DND-41 (cell line): Measurements from ENCODE around the gene ATP6V1B1.

Source experiments
- ATAC-seq: fragments of 200-7000 bp; cut with Tn5 transposase; 3 replicates; pipeline ENCODE4 v1.9.1; 2021; ENCODE audit warnings: low read depth; ENCODE audit not compliant: insufficient read depth
- DNase-seq: peaks from one replicate; pipeline ENCODE4 v3.0.0-alpha.2; 2020
- H2AFZ ChIP-seq: 2 replicates; pipeline ENCODE4 v1.6.0; 2012; ENCODE audit warnings: low read depth, low read length
- H3K27ac ChIP-seq: 2 replicates; pipeline ENCODE4 v1.5.1; 2012; ENCODE audit warnings: low read length, inconsistent platforms
- H3K27me3 ChIP-seq: fragments of 200-600 bp; sonication (generic); 2 replicates; pipeline ENCODE4 v1.6.0; 2012; ENCODE audit warnings: low read length, mild to moderate bottlenecking, inconsistent platforms; ENCODE audit not compliant: insufficient read depth, poor library complexity
- H3K36me3 ChIP-seq: 2 replicates; pipeline ENCODE4 v1.5.1; 2012; ENCODE audit warnings: low read length, inconsistent platforms; ENCODE audit not compliant: insufficient read depth
- H3K4me1 ChIP-seq: 2 replicates; pipeline ENCODE4 v1.5.1; 2012; ENCODE audit warnings: mild to moderate bottlenecking, low read length; ENCODE audit not compliant: insufficient read depth
- H3K4me2 ChIP-seq: 2 replicates; pipeline ENCODE4 v1.6.0; 2012; ENCODE audit warnings: mild to moderate bottlenecking, moderate library complexity, low read length, inconsistent platforms; ENCODE audit not compliant: insufficient read depth
- H3K4me3 ChIP-seq, 2 experiments: fragments of 200-600 bp in 1 of 2; shearing (Covaris generic) in 1 of 2; 2 replicates each; pipeline ENCODE4 v1.5.1; 2012 to 2016; ENCODE audit warnings: inconsistent platforms in 2 of 2, low read length in 2 of 2, mild to moderate bottlenecking in 2 of 2, low read depth in 1 of 2, moderate library complexity in 1 of 2
- H3K79me2 ChIP-seq: 2 replicates; pipeline ENCODE4 v1.6.0; 2012; ENCODE audit warnings: low read length, inconsistent platforms; ENCODE audit not compliant: insufficient read depth
- H3K9ac ChIP-seq: 2 replicates; pipeline ENCODE4 v1.6.0; 2012; ENCODE audit warnings: low read depth, mild to moderate bottlenecking, inconsistent platforms, low read length, moderate library complexity
- H3K9me3 ChIP-seq: 2 replicates; pipeline ENCODE4 v1.5.1; 2012; ENCODE audit warnings: low read length, moderate library complexity, mild to moderate bottlenecking, inconsistent platforms; ENCODE audit not compliant: insufficient read depth, severe bottlenecking
- H4K20me1 ChIP-seq: 2 replicates; pipeline ENCODE4 v1.6.0; 2012; ENCODE audit warnings: low read length; ENCODE audit not compliant: insufficient read depth
- CTCF ChIP-seq: IDR thresholded peaks from 2 replicates; pipeline ENCODE4 v1.5.1; 2012; ENCODE audit warnings: borderline replicate concordance, low read length, moderate library complexity, mild to moderate bottlenecking; ENCODE audit not compliant: poor library complexity, severe bottlenecking; ENCODE audit errors: extremely low read depth
- EZH2 ChIP-seq: IDR thresholded peaks from 3 replicates; pipeline ENCODE4 v1.6.1; 2012; ENCODE audit warnings: borderline replicate concordance, low read depth, mild to moderate bottlenecking, moderate library complexity, low read length, inconsistent platforms; ENCODE audit not compliant: severe bottlenecking

The ATP6V1B1 gene

GRCh38 chr2:71003396-71003795, 67.7 kb downstream of the ATP6V1B1 start:
- H3K36me3 ChIP-seq, result no peaks in the 10 kb centered on the region
- H4K20me1 ChIP-seq, result no peaks in the 10 kb centered on the region; the same call in 1 of the 2 replicates
- DNase-seq (no peak), ATAC-seq (no peak)
- no peak overlapping the region for H3K27ac ChIP-seq
- H2AFZ ChIP-seq, result no peak overlapping the region
- H3K9me3 ChIP-seq, result no peaks in the 10 kb centered on the region
- H3K4me3 ChIP-seq, result no peak overlapping the region
- H3K4me2 ChIP-seq, result no peak overlapping the region
- H3K79me2 ChIP-seq, result no peaks in the 10 kb centered on the region
- peaks cover 12% of the 10 kb centered on the region for H3K4me1 ChIP-seq
- no peaks in the 10 kb centered on the region for H3K27me3 ChIP-seq
- no peak overlapping the region for H3K9ac ChIP-seq
- TF ChIP-seq CTCF, result no peak
- no peak for TF ChIP-seq EZH2

- H3K4me2 ChIP-seq, result no peak overlapping the region
- no peak overlapping the region for H3K9ac ChIP-seq
- no peaks in the 10 kb centered on the region for H3K9me3 ChIP-seq
- H3K4me3 ChIP-seq, result no peak overlapping the region
- H3K79me2 ChIP-seq, result no peaks in the 10 kb centered on the region
- DNase-seq (no peak), ATAC-seq (no peak)
- H4K20me1 ChIP-seq, result no peaks in the 10 kb centered on the region; the same call in 1 of the 2 replicates
- peaks cover 12% of the 10 kb centered on the region for H3K4me1 ChIP-seq
- H3K27ac ChIP-seq, result no peak overlapping the region
- H3K27me3 ChIP-seq, result no peaks in the 10 kb centered on the region
- H2AFZ ChIP-seq, result no peak overlapping the region
- TF ChIP-seq CTCF, result no peak
- no peak for TF ChIP-seq EZH2
- no peaks in the 10 kb centered on the region for H3K36me3 ChIP-seq
These were observed 68.5 kb downstream of the ATP6V1B1 start for GRCh38 chr2:71003966-71004755.

GRCh38 chr2:71004857-71005256, 69.2 kb downstream of the ATP6V1B1 start:
- TF ChIP-seq CTCF (no peak), EZH2 (no peak)

More at GRCh38 chr2:71004857-71005256, 69.2 kb downstream of the ATP6V1B1 start:
- H2AFZ ChIP-seq, result no peak overlapping the region
- H3K27me3 ChIP-seq, result no peaks in the 10 kb centered on the region
- H3K9ac ChIP-seq, result no peak overlapping the region
- H3K4me3 ChIP-seq, result no peak overlapping the region
- no peak overlapping the region for H3K27ac ChIP-seq
- H3K36me3 ChIP-seq, result no peaks in the 10 kb centered on the region
- H4K20me1 ChIP-seq, result no peaks in the 10 kb centered on the region; the same call in 1 of the 2 replicates
- ATAC-seq (no peak), DNase-seq (no peak)
- no peak overlapping the region for H3K4me2 ChIP-seq
- H3K4me1 ChIP-seq, result peaks cover 12% of the 10 kb centered on the region
- no peaks in the 10 kb centered on the region for H3K9me3 ChIP-seq
- no peaks in the 10 kb centered on the region for H3K79me2 ChIP-seq
